Activated CD8-positive, alpha-beta memory T cell treated with anti-CD3 and anti-CD28 coated beads for 36 hours (primary cell): ENCODE measurements around the gene SUFU. TPM values are rescaled to one million over a fixed set of nuclear protein-coding genes. Genes with fewer than 3 reads are reported as not detected.

Source experiments
- CTCF ChIA-PET: fragments of 350-600 bp; sonication (Branson Sonifier 250); formaldehyde crosslinking; loops from one replicate; lab custom pipeline; 2021; ENCODE audit warnings: antibody characterized with exemption; lab: Charles Lee
- POLR2A ChIA-PET: fragments of 350-600 bp; sonication (Branson Sonifier 250); formaldehyde crosslinking; loops from one replicate; lab custom pipeline; 2021; ENCODE audit warnings: antibody characterized with exemption; lab: Charles Lee
- total RNA-seq, 2 experiments: library from RNA; stranded (reverse); gene quantifications; one replicate each; pipeline ENCODE4 v1.2.3, GENCODE V29; 2021

The SUFU gene
- total RNA-seq, 2 experiments from 2014 or later: 6.8 to 7.4 TPM

- POLR2A ChIA-PET: no interaction called here
- CTCF ChIA-PET: interaction anchor here (0.8 to 1.9 kb wide), 6 partner anchors 15 to 30 kb away, joined by 3 to 6 read pairs (median 3); no protein-coding TSS in a partner anchor
Observed at GRCh38 chr10:102675011-102675665, 171.4 kb downstream of the SUFU start.

- CTCF ChIA-PET: interaction anchor here (1.0 kb wide), 1 partner anchor 22 kb away, joined by 3 read pairs; no protein-coding TSS in a partner anchor
- POLR2A ChIA-PET: interaction anchor here (0.7 kb wide), 1 partner anchor 808 kb away, joined by 4 read pairs; no protein-coding TSS in a partner anchor
Observed at GRCh38 chr10:102675666-102676533, 172.1 kb downstream of the SUFU start.

DNA sequence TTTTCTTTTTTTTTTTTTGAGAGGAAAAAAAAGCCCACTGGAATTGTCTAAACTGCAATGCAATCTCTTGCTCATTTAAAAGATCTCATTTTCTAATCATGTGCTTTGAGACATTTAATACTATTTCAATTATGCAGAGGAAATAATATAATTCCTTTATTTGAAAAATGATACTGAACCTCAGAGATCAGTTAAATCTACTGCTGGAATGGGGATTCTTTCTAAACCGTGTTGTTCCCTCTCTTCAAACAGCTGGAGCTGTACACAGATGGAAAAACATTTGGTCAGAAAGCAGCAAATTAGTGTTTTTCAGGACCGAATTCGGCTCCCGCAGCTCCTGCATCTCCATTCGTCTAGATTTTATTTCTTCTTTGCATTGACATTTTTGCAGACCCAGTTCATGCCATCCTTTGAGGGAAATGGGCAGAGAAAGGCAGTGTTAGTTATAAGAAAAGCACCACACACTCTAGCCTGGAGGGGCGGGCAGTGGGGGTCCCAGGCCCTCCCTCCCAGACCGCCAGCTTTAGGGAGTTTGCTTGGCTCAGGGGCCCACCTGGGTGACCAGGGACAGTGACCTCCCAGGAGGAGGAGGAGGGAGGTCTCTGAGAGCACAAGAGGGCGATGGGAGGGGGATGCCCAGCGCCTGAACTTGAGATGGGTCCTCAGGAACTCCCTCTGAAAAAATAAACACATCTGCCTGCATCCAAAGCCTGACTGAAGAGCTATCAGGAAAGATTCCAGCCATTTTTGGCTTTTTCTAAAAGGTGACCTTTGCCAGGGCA lies 173.0 kb downstream of the SUFU start:
- CTCF ChIA-PET: interaction anchor here (0.6 kb wide), 1 partner anchor 27 kb away, joined by 4 read pairs; no protein-coding TSS in a partner anchor
- POLR2A ChIA-PET: interaction anchor here (0.7 kb wide), 1 partner anchor 808 kb away, joined by 4 read pairs; no protein-coding TSS in a partner anchor

DNA sequence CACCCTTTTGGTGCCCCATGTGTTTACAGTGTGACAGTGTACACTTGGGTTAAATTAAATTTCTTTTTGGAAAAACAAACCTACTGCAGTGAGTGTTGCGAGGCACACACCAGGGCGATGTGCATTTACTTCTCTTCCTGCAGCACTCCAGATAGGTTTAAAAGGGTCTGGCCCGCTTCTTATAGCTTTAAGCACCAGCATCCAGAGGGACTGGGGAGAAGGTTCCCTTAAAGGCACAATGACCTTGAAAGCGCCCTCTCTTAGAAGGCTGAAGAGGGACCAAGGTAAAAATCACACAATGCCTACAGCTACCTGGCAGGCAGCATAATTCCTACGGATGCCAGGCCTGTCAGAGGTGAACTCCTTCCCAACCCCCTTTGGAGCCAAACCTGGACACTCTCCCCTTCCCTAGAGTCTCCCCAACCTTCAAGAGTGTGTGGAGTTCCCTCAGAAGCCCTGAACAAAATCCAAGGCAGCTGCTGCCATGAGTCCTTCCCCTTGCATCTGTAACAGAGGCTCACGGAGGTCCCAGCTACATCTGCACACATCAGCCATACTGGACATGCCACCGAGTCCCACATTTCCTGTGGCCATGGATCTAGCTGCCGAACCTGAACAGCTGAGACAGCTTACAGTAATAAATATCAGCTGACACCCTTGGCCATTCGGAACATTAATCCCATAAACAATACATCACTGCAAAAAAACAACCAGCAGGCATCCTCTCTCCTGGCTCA lies 173.7 kb downstream of the SUFU start:
- POLR2A ChIA-PET: interaction anchor here (0.7 kb wide), 1 partner anchor 15 kb away, joined by 3 read pairs; no protein-coding TSS in a partner anchor
- CTCF ChIA-PET: interaction anchor here (0.6 to 1.8 kb wide), 3 partner anchors 8 to 31 kb away, joined by 3 to 6 read pairs (median 4); no protein-coding TSS in a partner anchor

DNA sequence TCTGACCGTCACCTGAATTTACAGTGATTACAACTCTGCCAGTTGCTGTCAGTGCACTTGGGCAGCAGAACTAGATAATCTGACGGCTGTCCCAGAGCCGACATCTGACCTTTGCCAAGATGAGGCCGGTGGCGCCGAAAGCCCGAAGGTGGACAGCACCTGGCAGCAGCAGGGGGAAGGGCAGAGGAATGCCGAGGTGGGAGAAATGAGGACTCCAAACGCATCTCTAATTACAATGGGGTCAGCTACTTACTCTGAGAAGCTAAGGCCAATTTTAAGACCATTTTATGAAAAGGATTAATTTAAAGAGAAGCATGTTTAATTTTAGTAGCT lies 174.3 kb downstream of the SUFU start:
- ChIA-PET CTCF (interaction anchor here (0.8 to 1.8 kb wide), 3 partner anchors 8 to 32 kb away, joined by 3 to 6 read pairs (median 3); no protein-coding TSS in a partner anchor), POLR2A (interaction anchor here (0.7 kb wide), 1 partner anchor 15 kb away, joined by 3 read pairs; no protein-coding TSS in a partner anchor)

DNA sequence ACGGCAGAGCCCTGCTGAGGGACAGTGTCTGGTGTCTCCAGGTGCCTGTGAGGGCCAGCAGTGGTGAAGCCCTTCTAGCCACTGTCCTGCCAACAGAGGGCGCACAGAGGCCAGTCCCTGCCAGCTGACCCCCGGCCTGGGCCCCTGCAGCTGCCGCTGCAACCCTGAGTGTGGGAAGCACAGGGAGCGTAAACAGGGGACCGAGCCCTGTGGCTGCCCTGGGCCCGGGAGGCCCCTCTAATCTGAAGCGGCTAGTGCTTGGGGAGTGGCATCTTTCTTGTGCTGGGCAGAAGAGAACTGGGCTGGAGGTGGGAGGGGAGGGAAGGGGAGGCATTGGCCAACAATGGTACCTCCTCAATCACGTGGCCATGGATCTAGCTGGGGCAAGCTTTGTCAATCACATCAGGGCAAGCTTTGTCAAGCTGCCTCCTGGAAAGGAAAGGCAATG lies 175.1 kb downstream of the SUFU start:
- ChIA-PET POLR2A (no interaction called here), CTCF (interaction anchor here (0.8 to 1.8 kb wide), 3 partner anchors 9 to 33 kb away, joined by 3 to 6 read pairs (median 3); no protein-coding TSS in a partner anchor)

DNA sequence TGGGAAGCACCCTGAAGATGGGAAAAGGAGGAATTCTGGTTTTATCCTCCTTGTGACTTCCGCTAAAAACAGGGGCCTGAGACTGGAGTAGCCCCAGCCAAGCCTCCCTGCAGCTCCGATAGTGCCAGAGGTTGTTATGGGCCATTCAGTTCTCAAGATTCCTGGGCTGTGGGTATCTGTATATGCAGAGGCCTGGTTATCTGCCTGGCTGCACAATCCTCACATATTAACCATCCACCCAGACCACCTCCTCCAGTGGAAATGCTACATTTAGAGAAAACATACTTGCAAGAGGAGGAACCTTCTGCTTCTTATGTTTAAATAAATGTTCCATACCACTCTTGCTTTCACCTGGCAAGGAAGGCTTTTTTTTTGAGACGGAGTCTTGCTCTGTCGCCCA lies 175.8 kb downstream of the SUFU start:
- CTCF ChIA-PET: interaction anchor here (1.8 kb wide), 1 partner anchor 10 kb away, joined by 6 read pairs; no protein-coding TSS in a partner anchor
- POLR2A ChIA-PET: no interaction called here

GRCh38 chr10:102681696-102682095 lies 177.9 kb downstream of the SUFU start:
- ChIA-PET POLR2A (no interaction called here), CTCF (no interaction called here)

DNA sequence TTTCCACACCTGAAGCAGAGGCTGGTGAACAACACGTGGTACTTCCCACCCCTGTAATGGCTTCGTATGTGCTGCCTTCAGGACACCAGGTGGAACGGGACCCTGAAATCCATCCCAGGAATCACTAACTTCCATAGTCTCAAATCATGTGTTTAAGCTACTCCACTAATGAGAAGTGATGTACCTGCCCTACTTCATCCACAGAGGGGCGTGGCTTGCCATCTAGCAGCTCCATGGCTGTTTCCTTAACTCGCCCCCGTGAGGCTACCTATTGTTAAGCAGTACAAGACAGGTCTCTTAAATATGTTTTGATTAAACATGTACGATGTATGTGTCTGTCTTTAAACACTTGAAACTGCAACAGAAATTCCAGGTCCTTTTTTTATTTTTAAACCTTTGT lies 178.6 kb downstream of the SUFU start:
- ChIA-PET CTCF (interaction anchor here (0.9 kb wide), 1 partner anchor 26 kb away, joined by 3 read pairs; no protein-coding TSS in a partner anchor), POLR2A (no interaction called here)

DNA sequence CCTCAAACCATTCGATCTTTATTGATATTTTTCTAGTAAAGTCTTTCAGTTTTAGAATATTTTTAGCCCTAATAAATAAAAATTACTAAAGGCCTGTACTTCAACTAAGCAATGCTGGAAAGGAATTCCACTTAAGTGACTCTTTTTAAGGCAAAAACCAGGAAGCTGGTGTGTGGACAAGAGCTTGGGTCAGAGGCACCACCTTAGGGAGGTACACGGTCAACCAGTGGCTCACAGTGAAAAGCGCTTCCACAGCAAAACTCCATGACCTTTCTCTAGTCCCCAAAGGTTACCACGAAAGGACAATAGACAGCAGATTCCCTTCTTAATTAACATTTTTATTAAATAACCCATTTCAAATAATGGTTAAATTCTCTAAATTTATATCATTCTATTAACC lies 179.2 kb downstream of the SUFU start:
- POLR2A ChIA-PET: no interaction called here
- CTCF ChIA-PET: interaction anchor here (0.9 kb wide), 1 partner anchor 25 kb away, joined by 3 read pairs; no protein-coding TSS in a partner anchor

Other genes with a start within 250 kb of the SUFU start
- 100 to 1,000 TPM; 272 to 279 TPM for gene NFKB2, start 108.3 kb upstream of the SUFU start, total RNA-seq
- gene PSD, start 85.2 kb upstream of the SUFU start, total RNA-seq: 1 to 10 TPM; 3.6 to 4.9 TPM
- 10 to 100 TPM; 13.2 to 14.4 TPM for gene FBXL15, start 83.1 kb upstream of the SUFU start, total RNA-seq
- 10 to 100 TPM; 64.6 to 66.0 TPM for gene CUEDC2, start 71.4 kb upstream of the SUFU start, total RNA-seq
- gene C10orf95, start 52.4 kb upstream of the SUFU start, total RNA-seq: under 1 TPM; 0.40 to 0.74 TPM
- gene ACTR1A, start 1.3 kb upstream of the SUFU start, total RNA-seq: 10 to 100 TPM; 70.0 to 74.0 TPM
- 10 to 100 TPM; 67.1 to 71.0 TPM for gene TRIM8, start 140.5 kb downstream of the SUFU start, total RNA-seq
- gene ARL3, start 210.4 kb downstream of the SUFU start, total RNA-seq: 1 to 10 TPM; 8.4 to 9.0 TPM
- 10 to 100 TPM; 33.7 to 33.8 TPM for gene SFXN2, start 210.7 kb downstream of the SUFU start, total RNA-seq
- 10 to 100 TPM; 12.7 to 13.8 TPM for gene WBP1L, start 240.0 kb downstream of the SUFU start, total RNA-seq